GM21390 (cell line): ENCODE data around the gene SCGB1D4.
"Not testable (repeated sequence)": the region's sequence is repeated elsewhere in the genome, so short reads cannot be mapped to it uniquely, and the experiment has no call there.

Experiments
- ATAC-seq: cut with Tn5 transposase; IDR thresholded peaks from one replicate; pipeline ENCODE4 v1.9.1; 2021; ENCODE audit not compliant: unreplicated experiment

Gene SCGB1D4, protein sequence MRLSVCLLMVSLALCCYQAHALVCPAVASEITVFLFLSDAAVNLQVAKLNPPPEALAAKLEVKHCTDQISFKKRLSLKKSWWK

GRCh38 chr11:62298975-62299374 is at the start of gene SCGB1D4:
TSS of gene SCGB1D4 (minus strand) at chr11:62299075. CDS start at chr11:62299010, 65 bp downstream.
- no peak for ATAC-seq

DNA sequence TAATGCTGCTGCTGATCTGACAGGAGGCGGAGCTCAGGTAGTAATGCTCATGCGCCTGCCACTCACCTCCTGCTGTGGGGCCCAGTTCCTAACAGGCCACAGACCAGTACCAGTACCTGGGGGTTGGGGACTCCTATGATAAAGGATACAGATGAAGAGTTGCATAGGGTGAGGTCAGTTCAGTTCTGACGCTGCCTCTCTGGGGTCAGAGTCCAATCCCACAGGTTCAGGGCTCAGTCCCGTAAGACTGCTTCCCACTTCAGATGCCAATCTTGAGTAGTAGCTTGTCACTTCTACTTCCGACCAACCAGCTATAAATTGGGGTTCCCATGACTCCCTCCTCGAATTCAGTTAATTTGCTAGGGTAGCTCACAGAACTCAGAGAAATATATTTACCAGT is 47.0 kb upstream of the SCGB1D4 start:
- ATAC-seq: no peak

DNA sequence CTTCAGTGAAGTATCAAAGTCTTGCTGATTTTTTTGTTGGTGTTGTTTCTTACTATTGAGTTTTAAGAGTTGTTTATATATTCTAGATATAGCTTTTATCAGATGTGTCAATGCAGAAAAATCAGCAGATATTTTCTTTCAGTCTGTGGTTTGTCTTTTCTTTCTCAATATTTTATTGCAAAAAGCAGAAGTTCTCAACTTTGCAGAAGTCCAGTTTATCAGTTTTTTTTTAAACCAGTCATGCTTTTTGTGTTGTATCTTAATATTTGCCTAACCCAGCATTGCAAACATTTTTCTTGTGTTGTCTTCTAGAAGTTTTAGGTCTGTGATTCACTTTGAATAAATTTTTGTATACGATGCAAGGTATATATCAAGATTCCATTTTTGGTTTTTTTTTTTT is 45.3 kb upstream of the SCGB1D4 start:
- ATAC-seq: no peak

DNA sequence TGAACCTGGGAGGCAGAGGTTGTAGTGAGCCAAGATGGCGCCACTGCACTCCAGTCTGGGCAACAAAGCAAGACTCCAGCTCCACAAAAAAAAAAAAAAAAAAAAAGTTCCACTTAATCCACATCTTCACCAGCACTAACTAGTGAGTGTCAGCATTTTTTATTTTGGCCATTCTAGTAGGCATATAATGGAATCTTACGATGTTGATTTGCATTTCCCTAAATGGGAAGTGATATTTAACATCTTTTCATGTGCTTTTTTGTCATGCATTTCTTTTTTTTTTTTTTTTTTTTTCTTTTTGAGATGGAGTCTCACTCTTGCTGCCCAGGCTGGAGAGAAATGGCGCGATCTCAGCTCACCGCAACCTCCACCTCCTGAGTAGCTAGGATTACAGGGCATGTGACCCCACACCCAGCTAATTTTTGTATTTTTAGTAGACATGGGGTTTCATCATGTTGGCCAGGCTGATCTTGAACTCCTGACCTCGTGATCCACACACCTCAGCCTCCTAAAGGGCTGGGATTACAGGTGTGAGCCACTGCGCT is 44.8 kb upstream of the SCGB1D4 start:
- ATAC-seq: not testable (repeated sequence)

GRCh38 chr11:62341588-62341987 is 42.7 kb upstream of the SCGB1D4 start:
- ATAC-seq: no peak

DNA sequence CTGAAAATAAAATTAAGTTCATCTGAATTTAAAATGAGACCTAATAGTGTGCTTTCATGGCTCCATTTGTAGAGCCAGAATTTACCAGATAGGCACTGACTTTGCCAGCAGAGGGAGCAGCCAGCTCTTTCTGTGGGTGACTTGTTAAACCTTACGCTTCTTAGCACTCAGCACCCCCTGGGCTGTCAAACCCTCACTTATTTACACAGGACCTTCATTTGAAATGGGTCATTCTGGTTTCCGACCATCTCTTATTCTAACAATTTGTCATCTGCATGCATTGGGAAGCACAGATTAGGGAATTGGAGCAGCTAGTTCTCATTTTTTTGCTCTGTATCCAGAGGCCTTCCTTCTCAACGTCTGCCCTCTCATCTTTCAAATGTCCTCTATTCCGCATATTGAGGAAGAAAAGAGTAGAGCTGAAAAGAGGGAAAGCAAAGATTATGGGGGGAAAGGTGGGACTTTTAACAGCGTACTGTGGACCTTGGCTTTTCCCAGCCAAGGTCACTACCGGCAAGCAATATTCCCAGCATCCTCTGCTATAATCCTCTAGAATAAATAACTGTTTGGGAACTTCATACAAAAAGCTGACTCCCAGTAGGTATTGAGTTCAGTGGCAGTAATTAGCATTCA is 41.5 kb upstream of the SCGB1D4 start:
- no peak for ATAC-seq

- no peak for ATAC-seq
Measured at GRCh38 chr11:62338218-62338617, 39.3 kb upstream of the SCGB1D4 start.

- ATAC-seq: no peak
Measured at GRCh38 chr11:62337303-62338181, 38.7 kb upstream of the SCGB1D4 start, which contains the start of gene ASRGL1. TSS of gene ASRGL1 (plus strand) at chr11:62337448. CDS start at chr11:62337978, 530 bp downstream.

- ATAC-seq: not testable (repeated sequence)
Measured at GRCh38 chr11:62336949-62337302, 38.1 kb upstream of the SCGB1D4 start.

- no peak for ATAC-seq
Measured at GRCh38 chr11:62333768-62334167, 34.9 kb upstream of the SCGB1D4 start.

- ATAC-seq: not testable (repeated sequence)
Measured at GRCh38 chr11:62331264-62331663, 32.4 kb upstream of the SCGB1D4 start.

DNA sequence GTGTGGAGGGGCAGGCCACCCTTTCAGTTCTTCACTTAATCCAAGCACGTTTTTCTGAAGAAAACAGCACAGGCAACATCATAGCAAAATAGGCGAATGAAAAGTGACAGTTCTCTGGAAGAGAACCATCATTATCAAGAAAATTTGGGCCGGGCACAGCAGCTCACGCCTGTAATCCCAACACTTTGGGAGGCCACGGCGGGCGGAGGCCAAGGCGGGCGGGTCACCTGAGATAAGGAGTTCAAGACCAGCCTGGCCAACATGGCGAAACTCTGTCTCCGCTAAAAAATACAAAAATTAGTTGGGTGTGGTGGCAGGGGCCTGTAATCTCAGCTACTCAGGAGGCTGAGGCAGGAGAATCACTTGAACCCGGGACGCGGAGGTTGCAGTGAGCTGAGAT is 28.7 kb upstream of the SCGB1D4 start:
- ATAC-seq: not testable (repeated sequence)

DNA sequence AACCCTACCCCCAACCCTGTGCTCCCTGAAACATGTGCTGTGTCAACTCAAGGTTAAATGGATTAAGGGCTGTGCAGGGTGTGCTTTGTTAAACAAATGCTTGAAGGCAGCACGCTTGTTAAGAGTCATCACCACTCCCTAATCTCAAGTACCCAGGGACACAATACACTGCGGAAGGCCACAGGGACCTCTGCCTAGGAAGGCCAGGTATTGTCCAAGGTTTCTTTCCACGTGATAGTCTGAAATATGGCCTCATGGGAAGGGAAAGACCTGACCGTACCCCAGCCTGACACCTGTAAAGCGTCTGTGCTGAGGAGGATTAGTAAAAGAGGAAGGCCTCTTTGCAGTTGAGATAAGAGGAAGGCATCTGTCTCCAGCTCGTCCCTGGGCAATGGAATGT is 27.8 kb upstream of the SCGB1D4 start:
- ATAC-seq: not testable (repeated sequence)

GRCh38 chr11:62325781-62326180 is 26.9 kb upstream of the SCGB1D4 start:
- not testable (repeated sequence) for ATAC-seq

DNA sequence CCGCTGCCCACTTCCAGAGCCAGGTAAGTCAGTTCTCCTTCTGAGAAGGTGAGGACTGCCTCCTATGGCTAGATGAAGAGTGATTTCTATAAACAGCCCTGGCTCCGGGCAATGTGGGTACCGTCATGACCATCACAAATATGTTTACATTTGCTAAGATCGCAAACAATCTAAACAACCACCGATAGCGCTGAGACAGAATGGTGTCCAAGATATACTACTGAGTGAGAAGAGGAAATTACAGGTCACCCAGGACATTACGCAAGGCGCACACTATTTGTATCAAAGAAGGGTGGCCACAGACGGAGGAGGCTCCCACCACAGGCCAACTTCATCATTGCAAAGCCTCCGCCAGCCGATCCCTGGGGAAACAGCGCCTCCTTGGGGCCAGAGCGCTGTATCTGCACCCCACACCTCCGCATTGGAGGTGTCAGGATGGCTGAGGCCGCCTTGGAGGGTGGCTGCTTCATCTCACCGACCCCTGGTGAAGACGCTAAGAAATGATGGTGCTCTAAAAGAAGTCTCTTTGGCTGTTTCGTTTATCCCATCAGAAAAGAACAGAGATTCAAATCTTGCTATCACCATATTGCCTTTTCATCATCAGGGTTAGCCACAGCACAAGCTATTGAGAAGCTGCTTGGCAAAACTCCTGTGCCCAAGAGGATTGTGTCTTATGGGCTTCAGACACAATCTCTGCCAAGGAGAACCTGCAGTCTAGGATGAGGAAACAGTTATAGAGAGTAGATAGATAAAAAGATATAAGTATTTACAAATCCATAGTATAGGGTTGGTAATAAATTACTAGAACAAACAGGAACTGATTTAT is 26.1 kb upstream of the SCGB1D4 start:
- ATAC-seq: no peak

DNA sequence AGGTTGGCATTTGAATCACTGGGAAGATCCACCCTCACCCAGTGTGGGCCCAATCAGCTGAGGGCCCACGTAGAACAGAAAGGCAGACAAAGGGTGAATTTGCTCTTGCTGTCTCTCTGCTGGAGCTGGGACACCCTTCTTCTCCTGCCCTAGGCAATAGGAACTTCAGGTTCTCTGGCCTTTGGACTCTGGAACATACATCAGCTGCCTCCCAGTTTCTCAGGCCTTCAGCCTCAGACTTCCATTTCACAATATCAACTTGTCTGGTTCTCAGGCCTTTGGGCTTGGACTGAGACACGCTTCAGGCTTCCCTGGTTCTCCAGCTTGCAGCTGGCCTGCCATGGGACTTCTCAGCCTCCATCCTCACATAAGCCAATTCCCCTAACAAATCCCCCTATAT is 23.6 kb upstream of the SCGB1D4 start:
- ATAC-seq: no peak

DNA sequence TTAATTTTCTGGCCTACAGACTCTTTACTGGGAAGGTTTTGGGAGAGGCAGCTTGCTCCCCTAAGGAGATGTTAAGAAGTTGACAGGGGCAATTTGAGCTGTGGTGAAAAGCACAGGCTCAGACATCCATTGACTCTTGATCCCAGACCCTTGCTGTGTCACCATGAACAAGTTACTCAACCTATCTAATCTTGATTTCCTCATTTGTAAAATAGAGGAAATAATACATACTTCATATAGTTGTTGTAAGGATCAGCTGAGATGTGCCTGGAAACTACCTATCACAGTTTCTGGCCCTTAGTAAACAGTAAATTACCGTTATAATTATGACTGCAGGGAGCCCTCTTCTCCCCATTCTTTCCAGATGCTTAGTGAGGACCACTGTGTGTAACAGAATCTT is 16.6 kb upstream of the SCGB1D4 start:
- ATAC-seq: no peak

DNA sequence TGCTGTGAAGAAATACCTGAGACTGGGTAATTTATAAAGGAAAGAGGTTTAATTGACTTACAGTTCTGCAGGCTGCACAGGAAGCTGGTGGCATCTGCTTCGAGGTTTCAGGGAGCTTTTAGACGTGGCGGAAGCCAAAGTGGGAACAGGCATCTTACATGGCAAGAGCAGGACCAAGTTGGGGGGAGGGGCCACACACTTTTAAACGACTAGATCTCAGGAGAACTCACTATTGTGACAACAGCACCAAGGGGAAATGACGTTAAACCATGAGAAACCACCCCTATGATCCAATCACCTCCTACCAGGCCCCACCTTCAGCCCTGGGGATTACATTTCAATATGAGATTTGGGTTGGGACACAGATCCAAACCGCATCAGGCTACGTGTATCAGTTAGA is 11.1 kb upstream of the SCGB1D4 start:
- ATAC-seq: no peak

DNA sequence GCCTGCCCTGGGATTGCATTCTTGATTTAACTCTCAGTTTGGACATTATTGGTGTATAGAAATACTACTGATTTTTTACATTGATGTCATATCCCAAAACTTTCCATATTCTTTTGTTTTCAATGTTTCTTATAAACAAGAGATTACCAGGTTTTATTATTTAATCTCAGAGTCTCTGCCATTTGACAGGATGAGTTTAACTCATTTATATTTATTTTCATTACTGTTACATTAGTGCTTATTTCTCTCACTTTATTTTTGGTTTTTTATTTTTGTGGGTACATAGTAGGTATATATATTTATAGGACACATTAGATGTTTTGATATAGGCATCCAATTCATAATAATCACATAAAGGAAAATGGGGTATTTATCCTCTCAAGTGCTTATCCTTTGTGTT is 9.1 kb upstream of the SCGB1D4 start:
- ATAC-seq: no peak

DNA sequence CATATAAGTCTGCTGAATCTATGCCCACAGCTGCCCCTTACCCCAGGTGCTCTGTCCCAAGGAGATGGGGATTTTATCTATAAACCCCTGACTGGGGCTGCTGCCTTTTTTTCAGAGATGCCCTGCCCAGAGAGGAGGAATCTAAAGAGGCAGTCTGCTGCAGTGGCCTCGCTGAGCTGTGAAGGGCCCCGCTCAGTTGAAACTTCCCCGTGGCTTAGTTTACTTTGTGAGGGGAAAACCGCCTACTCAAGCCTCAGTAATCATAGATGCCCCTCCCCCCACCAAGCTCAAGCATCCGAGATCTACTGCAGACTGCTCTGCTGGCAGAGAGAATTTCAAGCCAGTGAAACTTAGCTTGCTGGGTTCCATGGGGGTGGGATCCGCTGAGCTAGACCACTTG is 7.4 kb upstream of the SCGB1D4 start:
- no peak for ATAC-seq

DNA sequence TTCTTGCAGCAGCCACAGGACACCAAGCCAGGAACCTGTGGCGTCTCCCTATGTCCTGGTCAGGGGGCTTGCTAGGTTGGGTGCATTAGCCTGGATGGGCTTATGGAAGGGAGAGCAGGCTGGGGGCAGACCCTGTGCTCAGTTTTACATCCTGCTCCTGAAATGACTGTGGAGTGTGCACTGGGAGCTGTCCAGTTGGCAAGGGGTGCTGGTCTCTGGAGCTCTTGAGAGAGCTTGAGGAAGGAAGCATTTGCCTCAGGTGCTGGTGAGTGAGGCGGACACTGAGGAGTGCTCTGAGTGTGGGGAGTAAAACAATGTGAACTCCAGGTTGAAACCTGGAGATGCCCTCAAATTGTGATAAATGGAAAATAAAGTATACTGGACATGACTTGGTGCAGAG is 3.4 kb downstream of the SCGB1D4 start:
- no peak for ATAC-seq
